WERI-Rb-1 (cell line): ENCODE data around the gene STRIP1.

Experiments used
- DNase-seq: peaks from one replicate; pipeline ENCODE4 v3.0.0-alpha.2; 2020
- H3K27ac ChIP-seq: fragments of 250-450 bp; sonication (Bioruptor Pico); 2 replicates; pipeline ENCODE4 v1.5.1; 2020; ENCODE audit warnings: mild to moderate bottlenecking, moderate library complexity
- H3K27me3 ChIP-seq: fragments of 250-450 bp; sonication (Bioruptor Pico); 2 replicates; pipeline ENCODE4 v1.5.1; 2021; ENCODE audit warnings: mild to moderate bottlenecking, low read depth, moderate library complexity; ENCODE audit not compliant: insufficient read depth, severe bottlenecking
- H3K36me3 ChIP-seq: fragments of 250-450 bp; sonication (Bioruptor Pico); 2 replicates; pipeline ENCODE4 v1.5.1; 2020; ENCODE audit warnings: mild to moderate bottlenecking, moderate library complexity
- H3K4me3 ChIP-seq: 2 replicates; pipeline ENCODE4 v1.5.1; 2011; ENCODE audit warnings: low read depth, mild to moderate bottlenecking, control low read depth, low read length
- H3K9me3 ChIP-seq: fragments of 250-450 bp; sonication (Bioruptor Pico); 2 replicates; pipeline ENCODE4 v1.5.1; 2021; ENCODE audit warnings: mild to moderate bottlenecking, moderate library complexity; ENCODE audit not compliant: severe bottlenecking
- TF ChIP-seq, protein P1 (sequence below): IDR thresholded peaks from 2 replicates; pipeline ENCODE4 v1.5.1; 2011; ENCODE audit warnings: low read depth, mild to moderate bottlenecking, control low read depth, inconsistent platforms, low read length

The STRIP1 gene

GRCh38 chr1:110034040-110034450, 379 bp upstream of the STRIP1 start:
- Histone ChIP-seq H3K27me3 (no peaks in the 10 kb centered on the region), H3K27ac (peak overlapping the region; percentile 95), H3K4me3 (peak overlapping the region; percentile 97), H3K9me3 (no peaks in the 10 kb centered on the region), H3K36me3 (peaks cover 34% of the 10 kb centered on the region)
- no peak for DNase-seq
- TF ChIP-seq, protein P1, sequence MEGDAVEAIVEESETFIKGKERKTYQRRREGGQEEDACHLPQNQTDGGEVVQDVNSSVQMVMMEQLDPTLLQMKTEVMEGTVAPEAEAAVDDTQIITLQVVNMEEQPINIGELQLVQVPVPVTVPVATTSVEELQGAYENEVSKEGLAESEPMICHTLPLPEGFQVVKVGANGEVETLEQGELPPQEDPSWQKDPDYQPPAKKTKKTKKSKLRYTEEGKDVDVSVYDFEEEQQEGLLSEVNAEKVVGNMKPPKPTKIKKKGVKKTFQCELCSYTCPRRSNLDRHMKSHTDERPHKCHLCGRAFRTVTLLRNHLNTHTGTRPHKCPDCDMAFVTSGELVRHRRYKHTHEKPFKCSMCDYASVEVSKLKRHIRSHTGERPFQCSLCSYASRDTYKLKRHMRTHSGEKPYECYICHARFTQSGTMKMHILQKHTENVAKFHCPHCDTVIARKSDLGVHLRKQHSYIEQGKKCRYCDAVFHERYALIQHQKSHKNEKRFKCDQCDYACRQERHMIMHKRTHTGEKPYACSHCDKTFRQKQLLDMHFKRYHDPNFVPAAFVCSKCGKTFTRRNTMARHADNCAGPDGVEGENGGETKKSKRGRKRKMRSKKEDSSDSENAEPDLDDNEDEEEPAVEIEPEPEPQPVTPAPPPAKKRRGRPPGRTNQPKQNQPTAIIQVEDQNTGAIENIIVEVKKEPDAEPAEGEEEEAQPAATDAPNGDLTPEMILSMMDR: no peak

DNA sequence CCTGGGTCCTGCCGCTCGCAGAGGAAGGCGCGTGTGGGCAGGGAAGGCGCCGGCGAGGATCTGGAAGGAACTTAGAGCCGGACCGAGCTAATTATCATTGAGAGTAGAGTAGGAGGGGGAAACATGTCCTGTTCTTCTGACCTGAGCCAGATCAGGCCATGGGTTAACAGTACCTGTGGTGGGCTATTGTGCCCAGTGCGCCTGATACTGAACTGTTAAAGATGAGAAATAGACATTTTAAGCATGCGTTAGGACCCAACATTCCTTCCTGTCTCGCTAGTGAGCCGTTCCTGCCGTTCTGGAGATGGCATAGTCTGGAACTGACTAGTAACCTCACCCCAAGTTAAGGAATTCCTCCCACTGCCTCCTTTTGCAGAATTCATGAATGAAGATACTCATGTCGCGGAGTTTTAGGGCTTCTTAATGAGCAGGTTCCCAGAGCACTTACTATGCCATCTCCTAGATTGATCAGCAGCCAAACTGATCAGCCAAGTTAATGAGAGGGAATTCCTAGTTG, 870 bp downstream of the STRIP1 start:
- peak overlapping the region; percentile 97 for H3K4me3 ChIP-seq
- no peaks in the 10 kb centered on the region for H3K27me3 ChIP-seq
- H3K27ac ChIP-seq: peak overlapping the region; percentile 95
- H3K36me3 ChIP-seq: peaks cover 47% of the 10 kb centered on the region
- TF ChIP-seq, protein P1: no peak
- no peaks in the 10 kb centered on the region for H3K9me3 ChIP-seq
- DNase-seq: no peak

DNA sequence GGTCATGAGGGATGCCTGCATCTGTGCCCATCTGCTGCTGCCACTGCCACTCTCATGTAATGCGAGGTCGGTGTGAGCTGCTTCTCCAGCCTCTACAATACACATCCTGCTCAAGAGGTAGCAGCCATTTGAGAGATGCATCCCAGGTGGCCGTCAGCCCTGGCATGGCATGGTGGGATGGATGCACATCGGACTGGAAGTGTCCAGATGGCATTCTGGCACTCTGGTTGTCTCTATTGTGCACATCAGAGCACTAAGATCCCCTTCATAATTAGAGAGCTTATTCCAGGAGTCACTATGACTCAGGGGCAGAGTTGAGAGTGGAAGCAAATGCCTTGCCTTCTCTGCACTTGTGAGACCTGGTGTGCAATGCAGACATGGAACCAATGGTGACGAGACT, 3.8 kb downstream of the STRIP1 start:
- TF ChIP-seq, protein P1: no peak
- H3K36me3 ChIP-seq: peaks cover 76% of the 10 kb centered on the region
- H3K4me3 ChIP-seq: no peak overlapping the region
- H3K9me3 ChIP-seq: no peaks in the 10 kb centered on the region
- no peaks in the 10 kb centered on the region for H3K27me3 ChIP-seq
- DNase-seq: no peak
- no peak overlapping the region for H3K27ac ChIP-seq

- TF ChIP-seq, protein P1: no peak
- Histone ChIP-seq H3K27me3 (no peaks in the 10 kb centered on the region), H3K9me3 (no peaks in the 10 kb centered on the region), H3K36me3 (peaks cover 88% of the 10 kb centered on the region), H3K4me3 (no peak overlapping the region), H3K27ac (no peak overlapping the region)
- DNase-seq: no peak
Measured at GRCh38 chr1:110039641-110040040, 5.2 kb downstream of the STRIP1 start.

GRCh38 chr1:110040548-110040947, 6.1 kb downstream of the STRIP1 start:
- H3K27ac ChIP-seq: no peak overlapping the region
- TF ChIP-seq, protein P1: no peak
- no peaks in the 10 kb centered on the region for H3K27me3 ChIP-seq
- no peaks in the 10 kb centered on the region for H3K9me3 ChIP-seq
- H3K4me3 ChIP-seq: no peak overlapping the region
- H3K36me3 ChIP-seq: peaks cover 92% of the 10 kb centered on the region
- no peak for DNase-seq

GRCh38 chr1:110043016-110043415, 8.6 kb downstream of the STRIP1 start:
- H3K27ac ChIP-seq: no peak overlapping the region
- no peaks in the 10 kb centered on the region for H3K9me3 ChIP-seq
- H3K4me3 ChIP-seq: no peak overlapping the region
- TF ChIP-seq, protein P1: no peak
- DNase-seq: no peak
- H3K27me3 ChIP-seq: no peaks in the 10 kb centered on the region
- H3K36me3 ChIP-seq: peaks cover 100% of the 10 kb centered on the region
